ENCODE results near the gene PDK2.

The PDK2 gene

GRCh38 chr17:50094753-50095619 is at the start of gene PDK2:
Gene PDK2 (plus strand): TSS chr17:50095351. CDS start chr17:50095436, 85 bp downstream.
- TF ChIP-seq, protein P1, sequence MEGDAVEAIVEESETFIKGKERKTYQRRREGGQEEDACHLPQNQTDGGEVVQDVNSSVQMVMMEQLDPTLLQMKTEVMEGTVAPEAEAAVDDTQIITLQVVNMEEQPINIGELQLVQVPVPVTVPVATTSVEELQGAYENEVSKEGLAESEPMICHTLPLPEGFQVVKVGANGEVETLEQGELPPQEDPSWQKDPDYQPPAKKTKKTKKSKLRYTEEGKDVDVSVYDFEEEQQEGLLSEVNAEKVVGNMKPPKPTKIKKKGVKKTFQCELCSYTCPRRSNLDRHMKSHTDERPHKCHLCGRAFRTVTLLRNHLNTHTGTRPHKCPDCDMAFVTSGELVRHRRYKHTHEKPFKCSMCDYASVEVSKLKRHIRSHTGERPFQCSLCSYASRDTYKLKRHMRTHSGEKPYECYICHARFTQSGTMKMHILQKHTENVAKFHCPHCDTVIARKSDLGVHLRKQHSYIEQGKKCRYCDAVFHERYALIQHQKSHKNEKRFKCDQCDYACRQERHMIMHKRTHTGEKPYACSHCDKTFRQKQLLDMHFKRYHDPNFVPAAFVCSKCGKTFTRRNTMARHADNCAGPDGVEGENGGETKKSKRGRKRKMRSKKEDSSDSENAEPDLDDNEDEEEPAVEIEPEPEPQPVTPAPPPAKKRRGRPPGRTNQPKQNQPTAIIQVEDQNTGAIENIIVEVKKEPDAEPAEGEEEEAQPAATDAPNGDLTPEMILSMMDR (IDR thresholded peaks at IDR 0.05; ENCODE audit: low read depth, low read length): no peak
- H3K4me3 ChIP-seq (ENCODE audit: low read depth, low read length): peak within 1 kb of the TSS; percentile 81

DNA sequence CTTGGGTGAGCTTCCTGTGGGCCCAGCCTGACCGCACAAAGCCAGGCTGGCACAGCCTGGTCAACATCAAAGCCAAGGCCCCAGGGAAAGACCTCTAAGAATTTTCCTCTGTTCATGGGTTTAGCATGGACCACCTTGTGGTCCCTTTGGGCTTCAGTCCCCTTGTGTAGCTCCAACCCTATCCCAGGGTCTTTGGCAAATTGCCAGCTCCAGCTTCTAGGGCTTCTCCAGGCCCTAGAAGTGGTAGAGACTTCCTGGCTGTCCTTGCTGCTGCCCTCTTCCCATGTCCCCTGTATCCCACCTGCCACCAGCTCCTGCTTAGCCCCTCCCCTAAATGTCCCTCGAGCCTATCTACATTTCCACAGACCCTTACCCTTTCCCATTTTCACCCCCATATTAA is 49.0 kb upstream of the PDK2 start:
- TF ChIP-seq, protein P1 (IDR thresholded peaks at IDR 0.05; ENCODE audit: low read depth, low read length): no peak
- no peak overlapping the region for H3K4me3 ChIP-seq (ENCODE audit: low read depth, low read length)

DNA sequence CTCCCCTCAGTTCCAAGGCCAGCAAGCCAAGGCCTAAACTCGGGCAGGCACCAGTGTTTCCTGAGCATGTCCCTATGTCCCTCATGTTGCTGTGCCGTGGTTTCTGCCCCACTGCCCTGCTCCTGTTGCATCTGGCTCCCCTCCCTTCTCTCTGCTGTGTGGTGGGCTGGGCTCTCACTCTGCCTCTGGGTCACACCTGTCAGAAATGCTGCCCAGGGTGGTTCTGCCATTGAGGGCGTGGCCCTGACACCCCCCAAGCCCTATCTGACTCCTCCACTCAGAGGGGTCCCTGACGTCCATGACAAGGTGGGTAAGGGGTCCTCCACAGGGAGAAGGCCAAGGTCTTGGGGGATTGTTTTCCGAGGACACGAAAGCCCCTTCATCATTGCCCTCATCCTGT is 48.5 kb upstream of the PDK2 start:
- no peak overlapping the region for H3K4me3 ChIP-seq (ENCODE audit: low read depth, low read length)
- TF ChIP-seq, protein P1 (IDR thresholded peaks at IDR 0.05; ENCODE audit: low read depth, low read length): no peak

DNA sequence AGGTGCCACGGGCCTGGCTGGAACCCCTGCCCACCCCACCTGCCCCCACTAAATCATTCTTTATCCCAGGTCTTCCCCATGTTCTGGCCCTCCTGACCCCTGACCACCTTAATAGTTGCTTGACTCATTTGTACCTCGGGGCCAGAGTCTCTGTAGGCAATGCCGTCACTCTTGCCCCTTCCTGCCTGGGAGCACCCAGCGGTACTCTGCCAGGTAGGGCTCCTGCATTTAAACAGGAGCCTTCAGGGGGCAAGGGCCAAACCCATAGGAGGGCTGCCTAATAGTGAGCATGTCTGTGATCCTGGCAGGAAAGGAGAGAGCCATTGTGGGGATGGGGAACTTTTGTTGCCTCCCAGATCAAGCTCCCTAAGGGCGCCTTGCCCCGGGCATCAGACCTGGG is 48.1 kb upstream of the PDK2 start:
- no peak overlapping the region for H3K4me3 ChIP-seq (ENCODE audit: low read depth, low read length)
- TF ChIP-seq, protein P1 (IDR thresholded peaks at IDR 0.05; ENCODE audit: low read depth, low read length): no peak

GRCh38 chr17:50047488-50048126 is 47.5 kb upstream of the PDK2 start:
- TF ChIP-seq, protein P1 (IDR thresholded peaks at IDR 0.05; ENCODE audit: low read depth, low read length): no peak
- H3K4me3 ChIP-seq (ENCODE audit: low read depth, low read length): no peak overlapping the region

DNA sequence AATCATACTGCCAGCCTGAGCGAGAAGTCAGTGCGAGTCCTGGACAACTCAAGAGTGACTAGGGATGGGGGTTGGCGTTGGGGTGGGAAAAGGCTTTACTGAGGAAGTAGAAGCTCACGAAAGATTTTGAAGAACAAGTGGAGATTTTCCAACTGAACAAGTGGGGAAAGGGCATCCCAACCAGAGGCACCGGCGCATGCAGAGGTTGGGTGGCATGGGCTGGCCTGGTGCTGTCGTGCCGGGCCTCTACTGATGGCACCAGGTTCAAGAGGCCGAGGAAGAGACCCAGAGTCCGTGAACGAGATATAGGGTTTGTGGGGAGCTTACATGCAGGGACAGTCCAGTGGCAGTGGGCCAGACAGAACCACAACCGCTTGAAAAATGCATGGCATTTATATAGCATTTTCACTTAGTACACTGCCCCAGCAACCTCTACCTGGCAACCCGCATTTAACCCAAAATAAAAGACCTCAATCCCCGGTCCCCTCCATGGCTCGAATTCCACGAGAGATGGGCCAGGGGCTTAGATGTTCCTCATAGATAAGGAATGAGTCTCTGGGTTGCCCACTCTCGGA is 46.9 kb upstream of the PDK2 start:
- H3K4me3 ChIP-seq (ENCODE audit: low read depth, low read length): no peak overlapping the region
- TF ChIP-seq, protein P1 (IDR thresholded peaks at IDR 0.05; ENCODE audit: low read depth, low read length): no peak

- H3K4me3 ChIP-seq (ENCODE audit: low read depth, low read length): no peak overlapping the region
- TF ChIP-seq, protein P1 (IDR thresholded peaks at IDR 0.05; ENCODE audit: low read depth, low read length): no peak
Measured at GRCh38 chr17:50048988-50049387, 46.2 kb upstream of the PDK2 start.

All from WI38 (cell line).